HuH-7.5 (cell line): Measurements from ENCODE around the gene CYP2A7.
A peak's percentile ranks its signal among the peaks of the same experiment; 100 is the strongest.
"Not testable (repeated sequence)": the region's sequence is repeated elsewhere in the genome, so short reads cannot be mapped to it uniquely, and the experiment has no call there.

Experiments used
- DNase-seq: peaks from one replicate; pipeline ENCODE4 v3.0.0; 2011; ENCODE audit warnings: low spot score

The CYP2A7 gene

GRCh38 chr19:40882062-40882461 is at the start of gene CYP2A7:
TSS of gene CYP2A7 (minus strand) at chr19:40882231. CDS start at chr19:40882210, 21 bp downstream.
- DNase-seq, result not testable (repeated sequence)

- DNase-seq, result not testable (repeated sequence)
Observed at GRCh38 chr19:40930799-40931198, 48.8 kb upstream of the CYP2A7 start.

- DNase-seq, result not testable (repeated sequence)
Observed at GRCh38 chr19:40929942-40930341, 47.9 kb upstream of the CYP2A7 start.

GRCh38 chr19:40928850-40929249 is 46.8 kb upstream of the CYP2A7 start:
- DNase-seq, result no peak

GRCh38 chr19:40927567-40927966 is 45.5 kb upstream of the CYP2A7 start:
- no peak for DNase-seq

GRCh38 chr19:40926276-40926675 is 44.2 kb upstream of the CYP2A7 start:
- not testable (repeated sequence) for DNase-seq

- no peak for DNase-seq
Observed at GRCh38 chr19:40923934-40924391, 41.9 kb upstream of the CYP2A7 start.

- not testable (repeated sequence) for DNase-seq
Observed at GRCh38 chr19:40922237-40923160, 40.5 kb upstream of the CYP2A7 start.

- DNase-seq, result peak; percentile 29
Observed at GRCh38 chr19:40921005-40921897, 39.2 kb upstream of the CYP2A7 start.

- no peak for DNase-seq
Observed at GRCh38 chr19:40920300-40921004, 38.4 kb upstream of the CYP2A7 start.

- DNase-seq, result not testable (repeated sequence)
Observed at GRCh38 chr19:40919530-40920299, 37.7 kb upstream of the CYP2A7 start.

- not testable (repeated sequence) for DNase-seq
Observed at GRCh38 chr19:40918303-40918702, 36.3 kb upstream of the CYP2A7 start.

GRCh38 chr19:40908976-40909375 is 26.9 kb upstream of the CYP2A7 start:
- DNase-seq, result no peak

- DNase-seq, result no peak
Observed at GRCh38 chr19:40907968-40908735, 26.1 kb upstream of the CYP2A7 start.

- no peak for DNase-seq
Observed at GRCh38 chr19:40906512-40906911, 24.5 kb upstream of the CYP2A7 start.

GRCh38 chr19:40904673-40905156 is 22.7 kb upstream of the CYP2A7 start:
- DNase-seq, result not testable (repeated sequence)

GRCh38 chr19:40901975-40902750 is 20.1 kb upstream of the CYP2A7 start:
- not testable (repeated sequence) for DNase-seq

GRCh38 chr19:40900521-40900920 is 18.5 kb upstream of the CYP2A7 start:
- DNase-seq, result not testable (repeated sequence)

- DNase-seq, result not testable (repeated sequence)
Observed at GRCh38 chr19:40899964-40900363, 17.9 kb upstream of the CYP2A7 start.
